Ishikawa (cell line): ENCODE data around the gene OR2W3.

ENCODE experiments used
- CEBPB ChIP-seq: IDR thresholded peaks from 2 replicates; pipeline ENCODE4 v1.6.1; 2012
- CREB1 ChIP-seq: IDR thresholded peaks from 2 replicates; pipeline ENCODE4 v1.6.1; 2012; ENCODE audit warnings: low read depth
- EGR1 ChIP-seq: IDR thresholded peaks from 2 replicates; pipeline ENCODE4 v1.6.1; 2012
- EP300 ChIP-seq: IDR thresholded peaks from 2 replicates; pipeline ENCODE4 v1.6.1; 2012; ENCODE audit warnings: borderline replicate concordance
- FOXM1 ChIP-seq: IDR thresholded peaks from 2 replicates; pipeline ENCODE4 v1.6.1; 2012; ENCODE audit warnings: low read depth, borderline replicate concordance
- MAX ChIP-seq: IDR thresholded peaks from 2 replicates; pipeline ENCODE4 v1.6.1; 2012
- NFIC ChIP-seq: IDR thresholded peaks from 2 replicates; pipeline ENCODE4 v1.6.1; 2012
- RAD21 ChIP-seq: IDR thresholded peaks from 2 replicates; pipeline ENCODE4 v1.6.1; 2012; ENCODE audit warnings: low read depth
- REST ChIP-seq: IDR thresholded peaks from 2 replicates; pipeline ENCODE4 v1.6.1; 2012; ENCODE audit warnings: low read depth, mild to moderate bottlenecking
- TAF1 ChIP-seq: IDR thresholded peaks from 2 replicates; pipeline ENCODE4 v1.6.1; 2012; ENCODE audit warnings: low read depth, mild to moderate bottlenecking
- TCF12 ChIP-seq: IDR thresholded peaks from 2 replicates; pipeline ENCODE4 v1.6.1; 2012; ENCODE audit warnings: low read depth
- TEAD4 ChIP-seq: IDR thresholded peaks from 2 replicates; pipeline ENCODE4 v1.6.1; 2012
- USF1 ChIP-seq: IDR thresholded peaks from 2 replicates; pipeline ENCODE4 v1.6.1; 2012
- YY1 ChIP-seq: IDR thresholded peaks from 2 replicates; pipeline ENCODE4 v1.6.1; 2012; ENCODE audit warnings: low read depth
- ZBTB7A ChIP-seq: IDR thresholded peaks from 2 replicates; pipeline ENCODE4 v1.6.1; 2012; ENCODE audit warnings: low read depth

The OR2W3 gene

GRCh38 chr1:247936415-247936814 is 41.0 kb downstream of the OR2W3 start:
- no peak for TF ChIP-seq MAX

- peak; percentile 48; the same call in 1 of the 2 replicates for TF ChIP-seq RAD21
Observed at GRCh38 chr1:247936965-247937734, 41.8 kb downstream of the OR2W3 start.

- no peak for TF ChIP-seq CREB1
- no peak for TF ChIP-seq REST
- no peak for TF ChIP-seq TEAD4
- no peak for TF ChIP-seq TAF1
- TF ChIP-seq ZBTB7A = no peak
- no peak for TF ChIP-seq EGR1
- TF ChIP-seq MAX = no peak
- TF ChIP-seq TCF12 = no peak
- TF ChIP-seq EP300 = no peak
- TF ChIP-seq NFIC = no peak
- TF ChIP-seq CEBPB = no peak
- no peak for TF ChIP-seq YY1
- TF ChIP-seq FOXM1 = no peak
- TF ChIP-seq USF1 = no peak
- TF ChIP-seq RAD21 = no peak
Observed at GRCh38 chr1:247942624-247943023, 47.2 kb downstream of the OR2W3 start.
